ENCODE data around the gene IL18R1.

Gene IL18R1

GRCh38 chr2:102331311-102331980 is 24.1 kb upstream of the IL18R1 start:
- WGBS (ENCODE audit: extremely low coverage, insufficient coverage, low lambda C conversion rate) = no CpG with 5 or more reads among the region's 5 CpGs

DNA sequence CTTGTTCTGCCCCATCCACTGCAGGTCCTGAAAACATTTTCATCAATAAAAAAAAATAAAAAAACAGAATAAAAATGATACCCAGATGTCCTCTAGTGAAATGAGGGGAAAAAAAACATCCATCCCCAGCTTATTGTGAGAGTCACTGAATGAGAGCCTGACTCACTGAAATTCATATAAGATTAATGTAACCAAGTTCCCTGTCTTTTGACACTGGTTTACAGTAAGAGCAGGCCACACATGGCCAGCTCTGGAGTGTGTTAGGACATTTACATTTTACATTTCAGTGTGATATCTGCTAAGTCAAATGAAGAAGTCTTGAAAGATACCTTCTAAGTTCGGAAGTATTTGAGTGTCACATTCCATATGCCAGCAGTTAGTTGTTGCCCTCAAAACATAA is 21.1 kb upstream of the IL18R1 start:
- Histone ChIP-seq H2BK120ac (ENCODE audit: low read depth, low read length) (no peak overlapping the region), H3K79me2 (ENCODE audit: control insufficient read depth, insufficient read depth, low read length) (no peaks in the 10 kb centered on the region), H3K4me3 (ENCODE audit: low read length) (no peak overlapping the region), H3K9ac (ENCODE audit: low read length) (no peak overlapping the region), H4K8ac (ENCODE audit: low read depth, low read length) (no peak overlapping the region), H2AK5ac (ENCODE audit: low read length) (no peak overlapping the region), H4K5ac (ENCODE audit: low read length) (no peak overlapping the region), H3K27me3 (ENCODE audit: insufficient read depth, low read length, poor library complexity) (no peaks in the 10 kb centered on the region), H3K36me3 (ENCODE audit: control insufficient read depth, insufficient read depth, low read length) (no peaks in the 10 kb centered on the region), H3K4me1 (ENCODE audit: control insufficient read depth, low read depth, low read length) (no peaks in the 10 kb centered on the region), H3K4me2 (ENCODE audit: low read length) (no peak overlapping the region), H3K56ac (ENCODE audit: low read length) (no peak overlapping the region), H3K79me1 (ENCODE audit: low read length) (no peaks in the 10 kb centered on the region), H3K18ac (ENCODE audit: low read length) (no peak overlapping the region), H2BK5ac (ENCODE audit: low read length) (no peak overlapping the region), H3K4ac (ENCODE audit: low read depth, low read length) (no peak overlapping the region), H3K23ac (ENCODE audit: low read length) (no peak overlapping the region), H2BK15ac (replicated peaks; ENCODE audit: low read depth) (no peak overlapping the region), H3K27ac (ENCODE audit: low read depth, low read length) (no peak overlapping the region)
- DNase-seq = no peak
- no CpG with 5 or more reads among the region's 1 CpG for WGBS (ENCODE audit: extremely low coverage, insufficient coverage, low lambda C conversion rate)

More at GRCh38 chr2:102331311-102331980, 24.1 kb upstream of the IL18R1 start:
- H3K79me1 ChIP-seq (ENCODE audit: low read length) = no peaks in the 10 kb centered on the region
- H4K5ac ChIP-seq (ENCODE audit: low read length) = no peak overlapping the region
- no peak overlapping the region for H3K18ac ChIP-seq (ENCODE audit: low read length)
- no peak overlapping the region for H2AK5ac ChIP-seq (ENCODE audit: low read length)
- no peak overlapping the region for H3K9ac ChIP-seq (ENCODE audit: low read length)
- no peak overlapping the region for H3K23ac ChIP-seq (ENCODE audit: low read length)
- no peaks in the 10 kb centered on the region for H3K4me1 ChIP-seq (ENCODE audit: control insufficient read depth, low read depth, low read length)
- no peak overlapping the region for H2BK15ac ChIP-seq (replicated peaks; ENCODE audit: low read depth)
- H3K79me2 ChIP-seq (ENCODE audit: control insufficient read depth, insufficient read depth, low read length) = no peaks in the 10 kb centered on the region
- H3K27me3 ChIP-seq (ENCODE audit: insufficient read depth, low read length, poor library complexity) = no peaks in the 10 kb centered on the region
- no peak overlapping the region for H3K27ac ChIP-seq (ENCODE audit: low read depth, low read length)
- no peak overlapping the region for H3K56ac ChIP-seq (ENCODE audit: low read length)
- no peak overlapping the region for H4K8ac ChIP-seq (ENCODE audit: low read depth, low read length)
- H2BK5ac ChIP-seq (ENCODE audit: low read length) = no peak overlapping the region
- no peak overlapping the region for H3K4me2 ChIP-seq (ENCODE audit: low read length)
- H3K4ac ChIP-seq (ENCODE audit: low read depth, low read length) = no peak overlapping the region
- no peak for DNase-seq
- no peaks in the 10 kb centered on the region for H3K36me3 ChIP-seq (ENCODE audit: control insufficient read depth, insufficient read depth, low read length)
- H3K4me3 ChIP-seq (ENCODE audit: low read length) = no peak overlapping the region
- H2BK120ac ChIP-seq (ENCODE audit: low read depth, low read length) = no peak overlapping the region

GRCh38 chr2:102335871-102336366 is 19.7 kb upstream of the IL18R1 start:
- Histone ChIP-seq H2BK5ac (ENCODE audit: low read length) (no peak overlapping the region), H3K4me3 (ENCODE audit: low read length) (no peak overlapping the region), H2AK5ac (ENCODE audit: low read length) (no peak overlapping the region), H3K4me2 (ENCODE audit: low read length) (no peak overlapping the region), H3K18ac (ENCODE audit: low read length) (no peak overlapping the region), H3K4me1 (ENCODE audit: control insufficient read depth, low read depth, low read length) (no peaks in the 10 kb centered on the region), H3K23ac (ENCODE audit: low read length) (no peak overlapping the region), H3K79me2 (ENCODE audit: control insufficient read depth, insufficient read depth, low read length) (no peaks in the 10 kb centered on the region), H3K27me3 (ENCODE audit: insufficient read depth, low read length, poor library complexity) (no peaks in the 10 kb centered on the region), H3K79me1 (ENCODE audit: low read length) (no peaks in the 10 kb centered on the region), H2BK120ac (ENCODE audit: low read depth, low read length) (no peak overlapping the region), H3K9ac (ENCODE audit: low read length) (no peak overlapping the region), H4K8ac (ENCODE audit: low read depth, low read length) (no peak overlapping the region), H3K56ac (ENCODE audit: low read length) (no peak overlapping the region), H3K4ac (ENCODE audit: low read depth, low read length) (no peak overlapping the region), H2BK15ac (replicated peaks; ENCODE audit: low read depth) (no peak overlapping the region), H3K36me3 (ENCODE audit: control insufficient read depth, insufficient read depth, low read length) (no peaks in the 10 kb centered on the region), H4K5ac (ENCODE audit: low read length) (no peak overlapping the region), H3K27ac (ENCODE audit: low read depth, low read length) (no peak overlapping the region)
- peak; percentile 69 for DNase-seq
- WGBS (ENCODE audit: extremely low coverage, insufficient coverage, low lambda C conversion rate) = no CpG with 5 or more reads among the region's 8 CpGs

DNA sequence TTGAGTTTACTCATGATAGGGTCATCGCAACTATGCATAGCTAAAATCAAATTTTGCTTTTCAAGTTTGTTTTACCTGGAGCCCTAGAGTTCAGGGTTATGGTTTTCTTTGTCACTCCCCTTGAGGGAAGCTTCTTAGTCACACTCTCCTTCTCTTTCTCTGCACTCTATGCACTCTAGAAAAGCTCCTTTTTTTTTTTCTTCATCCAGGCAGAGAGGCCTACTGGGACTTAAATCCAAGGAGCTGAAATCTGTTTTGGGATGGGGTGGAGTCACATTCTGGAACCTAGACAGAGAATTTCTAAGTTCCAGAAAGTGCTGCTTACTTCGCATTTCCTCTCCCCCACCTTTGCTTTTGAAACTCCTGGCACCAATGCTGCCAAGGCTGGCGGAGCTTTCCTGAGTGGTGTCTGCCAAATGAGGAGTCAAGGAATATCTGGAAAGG is 19.1 kb upstream of the IL18R1 start:
- H4K5ac ChIP-seq (ENCODE audit: low read length) = no peak overlapping the region
- no peaks in the 10 kb centered on the region for H3K27me3 ChIP-seq (ENCODE audit: insufficient read depth, low read length, poor library complexity)
- H3K4me2 ChIP-seq (ENCODE audit: low read length) = no peak overlapping the region
- no peak overlapping the region for H3K9ac ChIP-seq (ENCODE audit: low read length)
- no peaks in the 10 kb centered on the region for H3K4me1 ChIP-seq (ENCODE audit: control insufficient read depth, low read depth, low read length)
- WGBS (ENCODE audit: extremely low coverage, insufficient coverage, low lambda C conversion rate) = no CpG with 5 or more reads among the region's 3 CpGs
- no peak overlapping the region for H2BK120ac ChIP-seq (ENCODE audit: low read depth, low read length)
- H3K79me2 ChIP-seq (ENCODE audit: control insufficient read depth, insufficient read depth, low read length) = no peaks in the 10 kb centered on the region
- H2BK15ac ChIP-seq (replicated peaks; ENCODE audit: low read depth) = no peak overlapping the region
- H3K56ac ChIP-seq (ENCODE audit: low read length) = no peak overlapping the region
- no peaks in the 10 kb centered on the region for H3K79me1 ChIP-seq (ENCODE audit: low read length)
- no peak overlapping the region for H3K4ac ChIP-seq (ENCODE audit: low read depth, low read length)
- H3K23ac ChIP-seq (ENCODE audit: low read length) = no peak overlapping the region
- no peak overlapping the region for H4K8ac ChIP-seq (ENCODE audit: low read depth, low read length)
- H2AK5ac ChIP-seq (ENCODE audit: low read length) = no peak overlapping the region
- H3K4me3 ChIP-seq (ENCODE audit: low read length) = no peak overlapping the region
- H3K27ac ChIP-seq (ENCODE audit: low read depth, low read length) = no peak overlapping the region
- H3K18ac ChIP-seq (ENCODE audit: low read length) = no peak overlapping the region
- no peaks in the 10 kb centered on the region for H3K36me3 ChIP-seq (ENCODE audit: control insufficient read depth, insufficient read depth, low read length)
- H2BK5ac ChIP-seq (ENCODE audit: low read length) = no peak overlapping the region
- no peak for DNase-seq

DNA sequence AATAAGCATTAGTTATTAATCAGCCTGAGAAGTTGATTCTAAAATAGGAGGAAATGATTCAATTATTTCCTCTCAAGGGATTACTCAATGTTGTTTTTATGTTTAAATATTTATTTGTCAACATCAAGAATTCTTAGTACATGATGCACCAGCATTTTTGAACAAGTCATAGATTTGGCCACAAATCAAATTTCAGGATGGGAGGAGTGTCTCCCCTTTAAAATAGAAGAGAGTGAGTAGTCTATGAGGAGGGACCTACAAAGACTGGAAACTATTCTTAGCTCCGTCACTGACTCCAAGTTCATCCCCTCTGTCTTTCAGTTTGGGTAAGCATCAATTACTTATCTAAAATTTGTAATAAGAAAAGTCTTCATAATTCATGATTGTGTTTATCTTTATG is 18.6 kb upstream of the IL18R1 start:
- no CpG with 5 or more reads among the region's 1 CpG for WGBS (ENCODE audit: extremely low coverage, insufficient coverage, low lambda C conversion rate)
- no peaks in the 10 kb centered on the region for H3K79me2 ChIP-seq (ENCODE audit: control insufficient read depth, insufficient read depth, low read length)
- DNase-seq = no peak
- H3K4me3 ChIP-seq (ENCODE audit: low read length) = no peak overlapping the region
- no peaks in the 10 kb centered on the region for H3K27me3 ChIP-seq (ENCODE audit: insufficient read depth, low read length, poor library complexity)
- no peak overlapping the region for H3K4me2 ChIP-seq (ENCODE audit: low read length)
- no peak overlapping the region for H3K27ac ChIP-seq (ENCODE audit: low read depth, low read length)
- no peak overlapping the region for H3K9ac ChIP-seq (ENCODE audit: low read length)
- no peaks in the 10 kb centered on the region for H3K36me3 ChIP-seq (ENCODE audit: control insufficient read depth, insufficient read depth, low read length)
- H3K4me1 ChIP-seq (ENCODE audit: control insufficient read depth, low read depth, low read length) = no peaks in the 10 kb centered on the region
- no peak overlapping the region for H3K4ac ChIP-seq (ENCODE audit: low read depth, low read length)
- no peak overlapping the region for H3K18ac ChIP-seq (ENCODE audit: low read length)
- H3K56ac ChIP-seq (ENCODE audit: low read length) = no peak overlapping the region
- no peak overlapping the region for H2BK5ac ChIP-seq (ENCODE audit: low read length)
- H2BK120ac ChIP-seq (ENCODE audit: low read depth, low read length) = no peak overlapping the region
- H3K79me1 ChIP-seq (ENCODE audit: low read length) = no peaks in the 10 kb centered on the region
- no peak overlapping the region for H3K23ac ChIP-seq (ENCODE audit: low read length)
- no peak overlapping the region for H2BK15ac ChIP-seq (replicated peaks; ENCODE audit: low read depth)
- no peak overlapping the region for H4K5ac ChIP-seq (ENCODE audit: low read length)
- H2AK5ac ChIP-seq (ENCODE audit: low read length) = no peak overlapping the region
- H4K8ac ChIP-seq (ENCODE audit: low read depth, low read length) = no peak overlapping the region

Measured in mesendoderm (in vitro differentiated cells).